HEK293 (cell line): Measurements from ENCODE around the gene GRK5.
A peak's percentile ranks its signal among the peaks of the same experiment; 100 is the strongest.

Experiments used
- CTCF ChIA-PET: fragments of 350-600 bp; formaldehyde crosslinking; extraction: SDS; loops from one replicate; lab custom pipeline; 2021; ENCODE audit warnings: antibody characterized with exemption; lab: Yijun Ruan, JAX
- POLR2A ChIA-PET: fragments of 300-600 bp; formaldehyde crosslinking; extraction: SDS; loops from one replicate; lab custom pipeline; 2020; ENCODE audit warnings: antibody characterized with exemption, inconsistent platforms; lab: Yijun Ruan, JAX
- H3K27ac ChIP-seq: fragments of 200-500 bp; sonication (Bioruptor generic); 2 replicates; pipeline ENCODE4 v1.5.1; 2014; ENCODE audit warnings: low read depth, low read length, control low read depth, inconsistent platforms; ENCODE audit errors: extremely low read depth
- H3K36me3 ChIP-seq, 2 experiments: fragments of 200-500 bp in 1 of 2; sonication (Bioruptor generic) in 1 of 2; 1 replicate in 1 of 2; 2 replicates in 1 of 2; pipeline ENCODE4 v1.5.1; 2014 to 2017; ENCODE audit warnings: inconsistent platforms in 2 of 2, low read length in 2 of 2; ENCODE audit not compliant: control insufficient read depth in 2 of 2, insufficient read depth in 1 of 2
- H3K4me1 ChIP-seq: fragments of 200-500 bp; sonication (Bioruptor generic); 2 replicates; pipeline ENCODE4 v1.5.1; 2014; ENCODE audit warnings: mild to moderate bottlenecking, low read length, inconsistent platforms; ENCODE audit not compliant: control insufficient read depth, insufficient read depth
- H3K4me3 ChIP-seq: 2 replicates; pipeline ENCODE4 v1.5.1; 2011; ENCODE audit warnings: low read depth, mild to moderate bottlenecking, control low read depth, low read length, moderate library complexity
- H3K9me3 ChIP-seq: fragments of 200-500 bp; sonication (Bioruptor generic); 2 replicates; pipeline ENCODE4 v1.5.1; 2014; ENCODE audit warnings: low read depth, low read length, inconsistent platforms; ENCODE audit not compliant: control insufficient read depth, insufficient read depth
- GLIS2 ChIP-seq: fragments of 450-650 bp; formaldehyde crosslinking; IDR thresholded peaks from 2 replicates; pipeline ENCODE4 v1.5.1; 2016; ENCODE audit warnings: missing biosample characterization, missing genetic modification characterization
- KLF8 ChIP-seq: fragments of 450-650 bp; formaldehyde crosslinking; IDR thresholded peaks from 2 replicates; pipeline ENCODE4 v1.5.1; 2016; ENCODE audit warnings: missing biosample characterization, missing genetic modification characterization
- MYNN ChIP-seq: fragments of 450-650 bp; formaldehyde crosslinking; IDR thresholded peaks from 2 replicates; pipeline ENCODE4 v1.5.1; 2016; ENCODE audit warnings: missing biosample characterization, missing genetic modification characterization, borderline replicate concordance
- WT1 ChIP-seq: fragments of 450-650 bp; formaldehyde crosslinking; IDR thresholded peaks from 2 replicates; pipeline ENCODE4 v1.5.1; 2016; ENCODE audit warnings: missing biosample characterization, missing genetic modification characterization
- ZNF169 ChIP-seq: fragments of 450-650 bp; formaldehyde crosslinking; IDR thresholded peaks from 2 replicates; pipeline ENCODE4 v1.5.1; 2016; ENCODE audit warnings: missing biosample characterization, missing genetic modification characterization
- ZNF184 ChIP-seq: fragments of 450-650 bp; IDR thresholded peaks from 2 replicates; pipeline ENCODE4 v1.5.1; 2018; ENCODE audit warnings: missing biosample characterization, mild to moderate bottlenecking, missing genetic modification characterization
- ZNF211 ChIP-seq: fragments of 450-650 bp; formaldehyde crosslinking; IDR thresholded peaks from 2 replicates; pipeline ENCODE4 v1.5.1; 2016; ENCODE audit warnings: low read depth, missing biosample characterization, missing genetic modification characterization
- ZNF23 ChIP-seq: fragments of 450-650 bp; formaldehyde crosslinking; IDR thresholded peaks from 2 replicates; pipeline ENCODE4 v1.5.1; 2016; ENCODE audit warnings: missing biosample characterization, missing genetic modification characterization, borderline replicate concordance
- ZNF311 ChIP-seq: fragments of 450-650 bp; formaldehyde crosslinking; IDR thresholded peaks from 2 replicates; pipeline ENCODE4 v1.5.1; 2017; ENCODE audit warnings: missing biosample characterization, missing genetic modification characterization, borderline replicate concordance
- ZNF501 ChIP-seq: fragments of 450-650 bp; formaldehyde crosslinking; IDR thresholded peaks from 2 replicates; pipeline ENCODE4 v1.5.1; 2016; ENCODE audit warnings: missing biosample characterization, missing genetic modification characterization
- ZNF530 ChIP-seq: fragments of 450-650 bp; formaldehyde crosslinking; IDR thresholded peaks from 2 replicates; pipeline ENCODE4 v1.5.1; 2016; ENCODE audit warnings: low read depth, missing biosample characterization, missing genetic modification characterization
- ZNF549 ChIP-seq: fragments of 450-650 bp; IDR thresholded peaks from 2 replicates; pipeline ENCODE4 v1.5.1; 2018; ENCODE audit warnings: missing biosample characterization, missing genetic modification characterization, mild to moderate bottlenecking, inconsistent platforms, moderate library complexity
- ZNF623 ChIP-seq: fragments of 450-650 bp; formaldehyde crosslinking; IDR thresholded peaks from 2 replicates; pipeline ENCODE4 v1.5.1; 2016; ENCODE audit warnings: missing biosample characterization, missing genetic modification characterization
- ZNF624 ChIP-seq: fragments of 450-650 bp; formaldehyde crosslinking; IDR thresholded peaks from 2 replicates; pipeline ENCODE4 v1.5.1; 2017; ENCODE audit warnings: missing biosample characterization, missing genetic modification characterization
- ZSCAN30 ChIP-seq: fragments of 450-650 bp; IDR thresholded peaks from 2 replicates; pipeline ENCODE4 v1.5.1; 2018; ENCODE audit warnings: missing biosample characterization, mild to moderate bottlenecking, missing genetic modification characterization, moderate library complexity
- TF ChIP-seq, protein P1 (sequence below): fragments of 450-650 bp; formaldehyde crosslinking; IDR thresholded peaks from 2 replicates; pipeline ENCODE4 v1.5.1; 2016; ENCODE audit warnings: missing biosample characterization, missing genetic modification characterization
- TF ChIP-seq, protein P2 (sequence below): fragments of 450-650 bp; formaldehyde crosslinking; IDR thresholded peaks from 2 replicates; pipeline ENCODE4 v1.5.1; 2016; ENCODE audit warnings: missing biosample characterization, missing genetic modification characterization
- TF ChIP-seq, protein P3 (sequence below): fragments of 450-650 bp; formaldehyde crosslinking; IDR thresholded peaks from 2 replicates; pipeline ENCODE4 v1.5.1; 2016; ENCODE audit warnings: missing biosample characterization, missing genetic modification characterization

The GRK5 gene

DNA sequence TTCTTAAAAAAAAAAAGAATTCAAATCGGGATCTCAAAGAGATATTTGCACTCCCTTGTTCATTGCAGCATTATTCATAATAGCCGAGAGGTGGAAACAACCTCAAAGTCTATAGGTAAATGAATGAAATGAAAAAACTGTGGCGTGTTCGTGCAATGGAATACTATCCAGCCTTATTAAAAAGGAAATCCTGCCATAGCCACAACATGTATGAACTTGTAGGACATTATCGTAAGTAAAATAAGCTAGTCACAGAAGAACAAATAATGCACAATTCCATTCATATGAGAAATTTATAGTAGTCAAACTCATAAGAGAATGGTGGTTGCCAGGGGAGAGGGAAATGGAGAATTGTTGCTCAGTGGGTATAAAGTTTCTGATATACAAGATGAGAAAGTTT lies 37.9 kb downstream of the GRK5 start:
- no peaks in the 10 kb centered on the region for H3K9me3 ChIP-seq
- H3K36me3 ChIP-seq = no peaks in the 10 kb centered on the region
- H3K4me3 ChIP-seq = no peak overlapping the region
- CTCF ChIA-PET = no interaction called here
- TF ChIP-seq ZNF530 (tag by site-specific recombination) = no peak
- no peak for TF ChIP-seq KLF8 (tag by site-specific recombination)
- no peak for TF ChIP-seq ZNF311 (tag by site-specific recombination)
- TF ChIP-seq ZNF549 (tag by site-specific recombination) = no peak
- TF ChIP-seq ZNF169 (tag by site-specific recombination) = no peak
- TF ChIP-seq ZNF623 (tag by site-specific recombination) = no peak
- TF ChIP-seq GLIS2 (tag by site-specific recombination) = no peak
- TF ChIP-seq ZNF23 (tag by site-specific recombination) = no peak
- TF ChIP-seq, protein P1, sequence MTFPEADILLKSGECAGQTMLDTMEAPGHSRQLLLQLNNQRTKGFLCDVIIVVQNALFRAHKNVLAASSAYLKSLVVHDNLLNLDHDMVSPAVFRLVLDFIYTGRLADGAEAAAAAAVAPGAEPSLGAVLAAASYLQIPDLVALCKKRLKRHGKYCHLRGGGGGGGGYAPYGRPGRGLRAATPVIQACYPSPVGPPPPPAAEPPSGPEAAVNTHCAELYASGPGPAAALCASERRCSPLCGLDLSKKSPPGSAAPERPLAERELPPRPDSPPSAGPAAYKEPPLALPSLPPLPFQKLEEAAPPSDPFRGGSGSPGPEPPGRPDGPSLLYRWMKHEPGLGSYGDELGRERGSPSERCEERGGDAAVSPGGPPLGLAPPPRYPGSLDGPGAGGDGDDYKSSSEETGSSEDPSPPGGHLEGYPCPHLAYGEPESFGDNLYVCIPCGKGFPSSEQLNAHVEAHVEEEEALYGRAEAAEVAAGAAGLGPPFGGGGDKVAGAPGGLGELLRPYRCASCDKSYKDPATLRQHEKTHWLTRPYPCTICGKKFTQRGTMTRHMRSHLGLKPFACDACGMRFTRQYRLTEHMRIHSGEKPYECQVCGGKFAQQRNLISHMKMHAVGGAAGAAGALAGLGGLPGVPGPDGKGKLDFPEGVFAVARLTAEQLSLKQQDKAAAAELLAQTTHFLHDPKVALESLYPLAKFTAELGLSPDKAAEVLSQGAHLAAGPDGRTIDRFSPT (tag by site-specific recombination) = no peak
- TF ChIP-seq ZNF624 (tag by site-specific recombination) = no peak
- no peak for TF ChIP-seq ZNF184 (tag by site-specific recombination)
- TF ChIP-seq, protein P2, sequence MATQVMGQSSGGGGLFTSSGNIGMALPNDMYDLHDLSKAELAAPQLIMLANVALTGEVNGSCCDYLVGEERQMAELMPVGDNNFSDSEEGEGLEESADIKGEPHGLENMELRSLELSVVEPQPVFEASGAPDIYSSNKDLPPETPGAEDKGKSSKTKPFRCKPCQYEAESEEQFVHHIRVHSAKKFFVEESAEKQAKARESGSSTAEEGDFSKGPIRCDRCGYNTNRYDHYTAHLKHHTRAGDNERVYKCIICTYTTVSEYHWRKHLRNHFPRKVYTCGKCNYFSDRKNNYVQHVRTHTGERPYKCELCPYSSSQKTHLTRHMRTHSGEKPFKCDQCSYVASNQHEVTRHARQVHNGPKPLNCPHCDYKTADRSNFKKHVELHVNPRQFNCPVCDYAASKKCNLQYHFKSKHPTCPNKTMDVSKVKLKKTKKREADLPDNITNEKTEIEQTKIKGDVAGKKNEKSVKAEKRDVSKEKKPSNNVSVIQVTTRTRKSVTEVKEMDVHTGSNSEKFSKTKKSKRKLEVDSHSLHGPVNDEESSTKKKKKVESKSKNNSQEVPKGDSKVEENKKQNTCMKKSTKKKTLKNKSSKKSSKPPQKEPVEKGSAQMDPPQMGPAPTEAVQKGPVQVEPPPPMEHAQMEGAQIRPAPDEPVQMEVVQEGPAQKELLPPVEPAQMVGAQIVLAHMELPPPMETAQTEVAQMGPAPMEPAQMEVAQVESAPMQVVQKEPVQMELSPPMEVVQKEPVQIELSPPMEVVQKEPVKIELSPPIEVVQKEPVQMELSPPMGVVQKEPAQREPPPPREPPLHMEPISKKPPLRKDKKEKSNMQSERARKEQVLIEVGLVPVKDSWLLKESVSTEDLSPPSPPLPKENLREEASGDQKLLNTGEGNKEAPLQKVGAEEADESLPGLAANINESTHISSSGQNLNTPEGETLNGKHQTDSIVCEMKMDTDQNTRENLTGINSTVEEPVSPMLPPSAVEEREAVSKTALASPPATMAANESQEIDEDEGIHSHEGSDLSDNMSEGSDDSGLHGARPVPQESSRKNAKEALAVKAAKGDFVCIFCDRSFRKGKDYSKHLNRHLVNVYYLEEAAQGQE = no peak
- TF ChIP-seq WT1 (tag by site-specific recombination) = no peak
- POLR2A ChIA-PET = no interaction called here
- no peaks in the 10 kb centered on the region for H3K4me1 ChIP-seq
- H3K27ac ChIP-seq = no peak overlapping the region

DNA sequence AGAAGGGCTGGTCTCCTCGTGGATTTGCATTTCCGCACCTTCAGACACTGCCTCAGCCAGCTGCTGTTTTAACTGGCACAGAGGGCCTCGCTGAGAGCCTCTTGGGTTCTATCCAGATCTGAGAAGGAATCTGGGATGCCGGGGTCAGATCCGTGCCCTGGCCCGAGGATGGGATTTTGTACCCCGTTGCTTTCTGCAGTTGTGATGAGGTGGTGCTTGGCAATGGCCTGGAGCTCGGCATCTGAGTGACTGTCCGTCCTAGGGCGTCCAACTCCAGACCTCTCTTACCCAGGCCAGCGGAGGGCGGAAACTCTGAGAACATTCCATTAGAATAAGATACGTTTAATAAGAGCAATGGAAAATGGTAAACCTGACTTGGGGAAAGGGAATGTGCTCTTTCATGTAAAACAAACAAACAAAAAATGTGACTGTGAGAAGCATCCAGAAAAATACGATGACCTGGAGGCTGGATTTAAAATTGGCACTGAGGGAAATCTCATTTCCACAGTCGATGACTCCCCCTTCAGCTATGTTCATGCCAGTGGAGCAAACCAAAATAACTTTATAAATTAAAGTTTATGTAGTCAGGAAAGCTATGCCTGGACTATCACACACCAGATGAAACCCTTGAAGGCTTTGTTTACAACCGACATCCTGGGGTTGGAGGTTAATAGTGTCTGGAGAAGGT lies 39.6 kb downstream of the GRK5 start:
- H3K36me3 ChIP-seq = no peaks in the 10 kb centered on the region
- no peak overlapping the region for H3K4me3 ChIP-seq
- ChIA-PET CTCF (interaction anchor here (0.6 to 2.1 kb wide), 7 partner anchors 19 to 560 kb away, joined by 3 to 6 read pairs (median 3); no protein-coding TSS in a partner anchor), POLR2A (no interaction called here)
- no peaks in the 10 kb centered on the region for H3K9me3 ChIP-seq
- H3K4me1 ChIP-seq = no peaks in the 10 kb centered on the region
- TF ChIP-seq, protein P3, sequence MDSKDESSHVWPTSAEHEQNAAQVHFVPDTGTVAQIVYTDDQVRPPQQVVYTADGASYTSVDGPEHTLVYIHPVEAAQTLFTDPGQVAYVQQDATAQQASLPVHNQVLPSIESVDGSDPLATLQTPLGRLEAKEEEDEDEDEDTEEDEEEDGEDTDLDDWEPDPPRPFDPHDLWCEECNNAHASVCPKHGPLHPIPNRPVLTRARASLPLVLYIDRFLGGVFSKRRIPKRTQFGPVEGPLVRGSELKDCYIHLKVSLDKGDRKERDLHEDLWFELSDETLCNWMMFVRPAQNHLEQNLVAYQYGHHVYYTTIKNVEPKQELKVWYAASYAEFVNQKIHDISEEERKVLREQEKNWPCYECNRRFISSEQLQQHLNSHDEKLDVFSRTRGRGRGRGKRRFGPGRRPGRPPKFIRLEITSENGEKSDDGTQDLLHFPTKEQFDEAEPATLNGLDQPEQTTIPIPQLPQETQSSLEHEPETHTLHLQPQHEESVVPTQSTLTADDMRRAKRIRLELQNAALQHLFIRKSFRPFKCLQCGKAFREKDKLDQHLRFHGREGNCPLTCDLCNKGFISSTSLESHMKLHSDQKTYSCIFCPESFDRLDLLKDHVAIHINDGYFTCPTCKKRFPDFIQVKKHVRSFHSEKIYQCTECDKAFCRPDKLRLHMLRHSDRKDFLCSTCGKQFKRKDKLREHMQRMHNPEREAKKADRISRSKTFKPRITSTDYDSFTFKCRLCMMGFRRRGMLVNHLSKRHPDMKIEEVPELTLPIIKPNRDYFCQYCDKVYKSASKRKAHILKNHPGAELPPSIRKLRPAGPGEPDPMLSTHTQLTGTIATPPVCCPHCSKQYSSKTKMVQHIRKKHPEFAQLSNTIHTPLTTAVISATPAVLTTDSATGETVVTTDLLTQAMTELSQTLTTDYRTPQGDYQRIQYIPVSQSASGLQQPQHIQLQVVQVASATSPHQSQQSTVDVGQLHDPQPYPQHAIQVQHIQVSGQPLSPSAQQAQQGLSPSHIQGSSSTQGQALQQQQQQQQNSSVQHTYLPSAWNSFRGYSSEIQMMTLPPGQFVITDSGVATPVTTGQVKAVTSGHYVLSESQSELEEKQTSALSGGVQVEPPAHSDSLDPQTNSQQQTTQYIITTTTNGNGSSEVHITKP (tag by site-specific recombination) = peak; percentile 30; the same call in 1 of the 2 replicates
- TF ChIP-seq ZSCAN30 (tag by site-specific recombination) = no peak
- no peak for TF ChIP-seq ZNF501 (tag by site-specific recombination)
- TF ChIP-seq ZNF211 (tag by site-specific recombination) = no peak
- TF ChIP-seq MYNN = no peak
- no peak overlapping the region for H3K27ac ChIP-seq
